GM20000 (cell line): ENCODE results near the gene ACTG1.

ENCODE experiments used
- DNase-seq: peaks from one replicate; pipeline ENCODE4 v3.0.0; 2012; ENCODE audit warnings: low spot score
- TF ChIP-seq, protein P1 (sequence below): IDR thresholded peaks from 2 replicates; pipeline ENCODE4 v1.5.1; 2012; ENCODE audit warnings: mild to moderate bottlenecking, control low read depth; ENCODE audit errors: extremely low read depth, missing control alignments

The ACTG1 gene

GRCh38 chr17:81550285-81550684 lies 37.7 kb upstream of the ACTG1 start:
- TF ChIP-seq, protein P1, sequence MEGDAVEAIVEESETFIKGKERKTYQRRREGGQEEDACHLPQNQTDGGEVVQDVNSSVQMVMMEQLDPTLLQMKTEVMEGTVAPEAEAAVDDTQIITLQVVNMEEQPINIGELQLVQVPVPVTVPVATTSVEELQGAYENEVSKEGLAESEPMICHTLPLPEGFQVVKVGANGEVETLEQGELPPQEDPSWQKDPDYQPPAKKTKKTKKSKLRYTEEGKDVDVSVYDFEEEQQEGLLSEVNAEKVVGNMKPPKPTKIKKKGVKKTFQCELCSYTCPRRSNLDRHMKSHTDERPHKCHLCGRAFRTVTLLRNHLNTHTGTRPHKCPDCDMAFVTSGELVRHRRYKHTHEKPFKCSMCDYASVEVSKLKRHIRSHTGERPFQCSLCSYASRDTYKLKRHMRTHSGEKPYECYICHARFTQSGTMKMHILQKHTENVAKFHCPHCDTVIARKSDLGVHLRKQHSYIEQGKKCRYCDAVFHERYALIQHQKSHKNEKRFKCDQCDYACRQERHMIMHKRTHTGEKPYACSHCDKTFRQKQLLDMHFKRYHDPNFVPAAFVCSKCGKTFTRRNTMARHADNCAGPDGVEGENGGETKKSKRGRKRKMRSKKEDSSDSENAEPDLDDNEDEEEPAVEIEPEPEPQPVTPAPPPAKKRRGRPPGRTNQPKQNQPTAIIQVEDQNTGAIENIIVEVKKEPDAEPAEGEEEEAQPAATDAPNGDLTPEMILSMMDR = no peak

DNA sequence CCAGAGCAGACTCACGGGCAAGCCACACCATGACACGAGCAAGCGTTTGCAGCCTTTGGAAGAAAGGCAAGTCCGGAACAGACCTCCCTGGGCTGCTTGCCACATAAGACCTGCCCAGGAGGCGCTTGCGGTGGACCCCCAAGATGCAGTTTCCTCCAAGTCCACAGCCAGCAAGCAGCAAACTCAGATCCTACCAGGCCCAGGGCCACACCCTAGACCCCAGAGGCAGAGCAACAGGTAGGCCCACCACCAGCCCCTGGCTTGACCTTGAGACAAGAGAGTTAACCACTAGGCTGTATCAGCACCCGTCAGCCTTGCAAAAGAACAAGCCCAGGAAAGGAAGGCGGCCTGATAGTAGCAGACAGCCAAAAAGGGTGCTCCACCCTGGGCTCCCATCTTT lies 37.2 kb upstream of the ACTG1 start:
- TF ChIP-seq, protein P1 = no peak
- no peak for DNase-seq

More at GRCh38 chr17:81550285-81550684, 37.7 kb upstream of the ACTG1 start:
- DNase-seq = no peak

- no peak for DNase-seq
Observed at GRCh38 chr17:81549031-81549557, 36.5 kb upstream of the ACTG1 start.

DNA sequence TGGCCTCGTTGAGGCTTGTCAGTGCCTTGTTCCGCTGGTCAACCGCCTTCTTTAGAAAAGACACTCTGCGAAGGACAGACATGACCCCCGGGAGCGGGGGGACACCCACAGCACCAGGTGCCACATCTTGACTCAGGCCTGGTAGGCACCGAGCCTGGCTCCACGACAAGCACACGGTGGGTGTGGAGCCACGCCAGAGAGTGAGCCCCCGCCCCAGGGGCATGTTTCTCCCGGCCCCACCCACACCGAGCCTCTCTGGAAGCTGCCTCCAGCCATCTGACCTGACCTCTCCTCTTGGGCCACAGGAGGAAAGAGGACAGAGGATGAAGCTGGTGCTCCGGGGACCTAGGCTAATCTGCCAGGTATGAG lies 35.0 kb upstream of the ACTG1 start:
- TF ChIP-seq, protein P1 = no peak
- DNase-seq = no peak

More at GRCh38 chr17:81549031-81549557, 36.5 kb upstream of the ACTG1 start:
- TF ChIP-seq, protein P1 = no peak

DNA sequence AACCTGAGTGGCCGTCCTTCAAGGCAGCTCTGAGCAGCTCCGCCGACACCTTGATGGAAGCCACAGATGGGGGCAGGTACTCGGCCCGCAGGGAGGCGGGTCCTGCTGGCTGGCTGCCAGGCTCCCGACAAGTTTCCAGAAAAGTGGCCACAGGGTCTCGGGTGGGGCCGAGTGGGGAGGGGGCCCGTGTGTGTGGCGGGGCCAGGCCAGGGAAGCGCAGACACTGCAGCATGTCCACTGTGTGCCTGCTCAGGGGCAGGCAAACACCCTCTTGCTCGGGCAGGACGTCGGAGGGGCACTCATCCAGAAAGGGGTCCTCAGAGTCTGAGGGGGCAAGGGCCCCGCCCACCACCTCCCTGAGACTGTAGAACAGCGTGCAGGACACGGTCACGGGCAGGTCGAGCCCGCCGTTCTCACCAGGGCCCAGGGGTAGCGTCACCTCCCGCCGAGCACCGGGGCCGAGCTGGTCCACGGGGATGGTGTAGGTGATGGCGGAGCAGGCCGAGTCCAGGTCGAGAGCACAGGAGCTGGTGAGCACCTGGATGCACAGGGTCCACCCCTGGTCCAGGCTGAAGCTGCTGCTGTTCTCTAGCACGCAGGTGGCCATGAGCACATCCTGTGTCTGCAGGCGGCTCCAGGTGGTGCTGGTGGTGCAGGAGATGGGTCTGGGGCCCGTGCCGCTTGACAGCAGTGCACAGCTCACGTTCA lies 34.5 kb upstream of the ACTG1 start:
- TF ChIP-seq, protein P1 = no peak
- DNase-seq = no peak

DNA sequence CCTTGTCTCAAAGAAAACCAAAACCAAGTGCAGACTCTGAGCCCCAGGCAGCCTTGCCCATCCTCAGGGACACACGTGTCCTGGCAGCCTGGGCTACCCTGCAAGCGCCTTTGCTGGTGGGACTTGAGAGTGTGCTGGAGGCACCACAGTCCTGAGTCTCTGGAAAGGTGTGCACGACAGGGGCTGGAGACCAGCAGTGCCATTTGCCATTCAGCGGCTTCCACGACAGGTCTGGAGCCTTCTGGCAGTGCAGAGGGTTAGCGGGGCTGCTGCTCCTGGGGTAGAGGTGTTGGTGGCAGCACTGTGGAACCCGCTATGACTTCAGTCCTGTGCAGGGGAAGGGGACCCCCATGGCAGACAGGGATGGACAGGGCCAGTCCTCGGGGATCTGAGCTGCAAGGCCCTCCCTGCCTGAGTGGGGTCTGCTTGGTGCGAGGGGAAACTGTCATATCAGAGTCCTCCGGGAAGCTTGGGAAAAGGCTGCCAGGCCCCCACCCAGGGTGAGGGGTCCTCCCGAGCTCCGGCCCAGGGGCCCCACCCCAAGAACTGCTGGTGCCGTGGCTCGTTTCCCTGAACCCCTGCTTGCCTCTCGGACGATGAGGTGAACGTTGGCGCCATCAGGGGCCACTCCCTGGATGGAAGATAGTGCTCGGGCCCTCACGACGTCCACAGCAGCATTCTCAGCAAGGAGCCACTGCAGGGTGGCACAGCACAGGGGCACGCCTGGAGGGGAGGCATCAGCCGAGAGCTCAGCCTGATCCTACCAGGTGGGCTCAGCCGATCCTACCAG lies 32.8 kb upstream of the ACTG1 start:
- TF ChIP-seq, protein P1 = no peak
- DNase-seq = no peak
